ENCODE data around the gene COL11A2.
A peak's percentile ranks its signal among the peaks of the same experiment; 100 is the strongest.

The COL11A2 gene

DNA sequence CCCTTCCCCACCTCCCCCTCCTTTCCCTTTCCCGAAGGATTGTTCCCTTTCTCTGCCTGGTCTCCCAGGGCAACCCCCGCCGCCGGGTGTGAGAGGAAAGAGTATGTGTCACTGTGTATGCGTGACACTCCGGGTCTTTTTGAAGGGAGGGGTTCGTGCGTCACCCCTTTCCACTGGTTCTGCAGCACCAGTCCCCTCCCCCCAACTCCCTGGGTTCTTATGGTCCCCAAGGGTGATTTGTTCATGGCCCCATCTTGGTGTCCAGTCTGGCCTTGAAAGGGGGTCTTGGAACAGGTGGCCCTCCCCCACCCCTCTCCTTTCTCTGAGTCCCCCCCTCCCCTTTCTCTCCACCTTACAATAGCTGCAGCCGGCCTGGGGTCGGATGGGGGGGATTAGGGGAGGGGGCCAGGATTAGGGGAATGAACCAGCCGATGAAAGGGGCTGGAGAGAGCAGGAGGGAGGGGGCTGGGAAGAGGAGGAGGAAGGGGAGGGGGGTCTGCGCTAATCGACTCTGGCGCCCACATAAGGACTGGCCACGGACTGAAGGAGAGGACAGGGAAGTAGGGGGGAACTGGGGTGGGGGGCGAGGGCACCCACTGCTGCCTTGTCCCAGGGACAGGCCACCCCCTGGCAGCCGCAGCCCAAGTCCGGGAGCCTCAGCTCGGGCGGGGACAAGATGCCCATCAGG lies 14.7 kb upstream of the COL11A2 start:
- DNase-seq (ENCODE audit: low read depth in 2 of 2) = no peak

DNA sequence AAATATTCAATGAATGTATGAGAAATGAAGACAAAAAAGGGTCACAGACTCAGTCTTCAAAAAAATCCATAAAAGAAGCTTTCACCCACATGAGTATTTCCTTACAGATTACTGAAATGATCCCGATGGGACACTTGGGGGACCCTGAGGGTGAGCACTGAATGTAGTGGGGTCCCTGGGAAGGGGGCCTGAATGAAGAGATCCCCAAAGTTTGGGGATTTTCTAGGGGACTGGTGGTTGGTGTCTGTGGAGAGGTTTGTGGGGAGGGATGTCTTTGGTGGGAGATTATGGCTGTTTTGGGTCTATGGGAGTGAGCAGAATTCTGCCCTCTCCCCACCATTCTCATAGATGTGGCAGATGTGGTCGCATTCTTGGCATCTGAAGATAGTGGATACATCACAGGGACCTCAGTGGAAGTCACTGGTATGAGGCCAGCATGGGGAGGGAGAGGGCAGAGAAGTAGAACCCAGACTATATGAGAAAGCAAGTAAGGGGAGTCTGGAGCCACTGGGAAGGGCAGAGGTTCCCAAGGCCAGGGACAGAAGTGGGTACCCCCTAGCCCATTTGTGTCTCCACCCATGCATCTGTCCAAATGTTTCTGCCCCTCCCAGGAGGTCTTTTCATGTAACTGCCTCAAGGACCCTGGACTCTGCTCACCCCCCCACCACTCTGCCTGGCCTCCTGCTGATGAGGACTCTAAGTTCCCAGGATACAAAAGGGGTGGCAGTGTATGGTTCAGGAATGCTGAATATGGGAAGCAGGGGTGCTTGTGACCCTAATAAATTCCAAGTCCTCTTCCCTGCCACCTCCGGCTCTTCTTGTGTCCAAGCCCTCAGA lies 14.0 kb upstream of the COL11A2 start:
- DNase-seq (ENCODE audit: low read depth in 2 of 2) = no peak

DNA sequence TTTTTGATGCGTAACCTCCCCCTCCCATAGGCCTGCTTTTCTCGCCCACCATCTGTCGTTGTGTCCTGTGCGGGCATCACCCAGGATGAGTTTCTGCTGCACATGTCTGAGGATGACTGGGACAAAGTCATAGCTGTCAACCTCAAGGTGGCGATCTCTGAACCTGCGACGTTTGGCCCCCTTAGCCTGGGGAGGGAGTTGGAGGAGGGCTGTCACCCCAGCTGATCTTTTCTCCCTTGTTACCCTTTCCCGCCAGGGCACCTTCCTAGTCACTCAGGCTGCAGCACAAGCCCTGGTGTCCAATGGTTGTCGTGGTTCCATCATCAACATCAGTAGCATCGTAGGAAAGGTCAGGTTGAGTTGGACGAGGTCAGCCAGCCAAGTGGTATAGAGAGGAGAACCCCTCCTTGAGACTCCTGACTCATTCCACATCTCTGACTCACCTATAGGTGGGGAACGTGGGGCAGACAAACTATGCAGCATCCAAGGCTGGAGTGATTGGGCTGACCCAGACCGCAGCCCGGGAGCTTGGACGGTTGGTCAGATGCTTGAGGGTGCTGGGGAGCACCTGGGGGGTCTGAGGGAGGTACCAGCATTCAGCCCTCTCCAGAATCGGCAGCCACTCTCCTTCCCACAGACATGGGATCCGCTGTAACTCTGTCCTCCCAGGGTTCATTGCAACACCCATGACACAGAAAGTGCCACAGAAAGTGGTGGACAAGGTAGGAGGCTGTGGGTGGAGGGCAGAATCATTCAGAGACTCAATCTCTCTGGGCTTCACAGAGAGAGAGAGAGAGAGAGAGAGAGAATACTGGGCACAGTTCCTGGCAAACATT lies 13.1 kb upstream of the COL11A2 start:
- no peak for DNase-seq (ENCODE audit: low read depth in 2 of 2)

DNA sequence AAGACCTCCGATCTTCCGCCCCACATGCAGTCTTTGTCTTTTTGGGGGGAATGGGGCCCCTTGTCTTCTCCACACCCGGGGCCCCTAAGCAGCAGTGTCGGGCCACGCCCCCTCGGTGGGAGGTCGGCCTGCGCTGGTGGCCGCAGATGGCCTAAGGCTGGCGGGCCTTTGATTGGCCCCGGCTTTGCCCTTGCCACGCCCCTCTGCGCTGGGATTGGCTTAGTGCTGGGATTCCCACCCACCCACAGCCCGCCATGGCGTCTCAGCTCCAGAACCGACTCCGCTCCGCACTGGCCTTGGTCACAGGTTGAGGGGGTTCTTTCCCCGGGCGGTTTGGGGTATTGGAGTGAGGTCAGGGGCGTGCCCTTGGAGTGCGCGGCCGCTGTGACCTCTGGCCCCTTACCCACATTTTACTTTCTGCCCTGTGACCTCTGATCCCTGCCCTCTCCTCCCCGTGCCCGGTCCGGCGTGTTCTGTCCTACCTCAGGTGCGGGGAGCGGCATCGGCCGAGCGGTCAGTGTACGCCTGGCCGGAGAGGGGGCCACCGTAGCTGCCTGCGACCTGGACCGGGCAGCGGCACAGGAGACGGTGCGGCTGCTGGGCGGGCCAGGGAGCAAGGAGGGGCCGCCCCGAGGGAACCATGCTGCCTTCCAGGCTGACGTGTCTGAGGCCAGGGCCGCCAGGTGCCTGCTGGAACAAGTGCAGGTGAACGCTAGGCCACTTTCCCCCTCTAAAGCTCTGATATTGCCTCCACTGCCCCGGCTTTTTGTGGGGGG lies 12.3 kb upstream of the COL11A2 start, which contains the start of gene HSD17B8:
Gene HSD17B8 (plus strand): TSS at position 241 of the 776 bp plus-strand sequence. CDS start 14 bp downstream, at position 255.
- DNase-seq (ENCODE audit: low read depth in 2 of 2) = peak; percentile 68 to 71

DNA sequence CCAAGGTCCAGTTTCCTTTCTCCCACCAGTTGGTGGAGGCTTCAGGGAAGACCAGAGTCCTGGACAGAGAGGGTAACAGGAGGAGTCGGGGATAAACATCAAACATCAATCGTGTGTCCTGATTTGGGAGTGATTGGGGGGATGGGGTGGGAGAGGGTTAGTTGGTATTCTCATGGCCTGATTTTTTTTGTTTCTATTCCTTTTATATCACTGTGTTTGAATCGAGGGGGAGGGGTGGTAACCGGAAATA lies 11.8 kb upstream of the COL11A2 start:
- no peak for DNase-seq (ENCODE audit: low read depth in 2 of 2)

DNA sequence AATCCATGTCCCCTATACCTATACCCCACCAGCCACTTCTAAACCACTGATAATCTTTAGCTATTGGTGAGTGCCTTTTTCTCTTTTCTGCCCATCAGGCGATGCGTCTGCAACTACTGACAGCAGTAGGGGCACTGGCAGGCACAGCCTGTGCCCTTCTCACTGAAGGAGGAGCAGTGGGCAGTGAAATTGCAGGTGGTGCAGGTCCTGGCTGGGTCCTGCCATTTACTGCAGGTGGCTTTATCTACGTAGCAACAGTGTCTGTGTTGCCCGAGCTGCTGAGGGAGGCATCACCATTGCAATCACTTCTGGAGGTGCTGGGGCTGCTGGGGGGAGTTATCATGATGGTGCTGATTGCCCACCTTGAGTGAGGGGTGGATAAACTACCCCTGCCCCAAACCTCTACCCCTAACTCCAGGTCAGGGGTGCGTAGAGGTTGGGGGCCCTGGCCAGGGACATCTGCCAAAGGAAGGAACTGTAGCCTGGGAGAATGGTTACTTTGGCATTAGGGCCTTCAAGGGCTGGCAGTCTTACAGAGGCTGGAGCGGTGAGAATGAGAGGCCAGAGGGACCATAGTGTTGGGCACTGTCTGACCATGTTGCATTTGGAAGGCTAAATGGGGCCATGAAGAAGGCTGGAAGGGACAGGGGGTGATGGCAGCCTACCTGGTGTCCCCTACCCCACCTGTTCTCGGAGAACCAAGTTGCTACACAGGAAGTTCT lies 11.3 kb upstream of the COL11A2 start:
- no peak for DNase-seq (ENCODE audit: low read depth in 2 of 2)

DNA sequence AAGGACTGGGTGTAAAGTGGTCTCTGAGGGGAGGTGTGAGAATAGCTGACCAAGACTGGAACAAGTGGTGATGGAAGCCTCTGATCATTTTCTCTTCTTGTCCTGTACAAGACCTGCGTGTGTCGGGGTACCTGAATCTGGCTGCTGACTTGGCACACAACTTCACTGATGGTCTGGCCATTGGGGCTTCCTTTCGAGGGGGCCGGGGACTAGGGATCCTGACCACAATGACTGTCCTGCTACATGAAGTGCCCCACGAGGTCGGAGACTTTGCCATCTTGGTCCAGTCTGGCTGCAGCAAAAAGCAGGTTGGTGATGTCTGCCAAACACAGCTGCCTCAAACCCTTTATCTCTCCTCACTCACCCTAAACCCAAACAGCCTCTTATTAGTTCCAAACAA lies 10.5 kb upstream of the COL11A2 start:
- no peak for DNase-seq (ENCODE audit: low read depth in 2 of 2)

DNA sequence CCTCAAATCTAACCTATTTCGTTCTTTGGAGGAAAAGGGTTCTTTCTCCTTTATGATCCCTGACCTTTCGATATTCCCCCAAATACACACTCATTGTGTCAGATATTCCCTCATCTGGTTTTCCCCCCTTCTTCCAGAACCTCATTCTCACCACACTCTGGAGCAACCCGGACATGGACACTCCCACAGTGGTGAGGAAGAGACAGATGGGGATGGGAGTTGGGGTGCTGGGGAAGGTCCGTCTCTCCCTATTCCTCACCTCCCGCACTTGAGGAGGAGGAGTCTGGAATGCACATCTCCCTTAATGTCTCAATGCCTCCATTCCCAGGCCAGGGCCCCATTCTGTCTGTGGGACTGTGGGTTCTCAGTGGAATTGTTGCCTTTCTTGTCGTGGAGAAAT lies 9.7 kb upstream of the COL11A2 start:
- no peak for DNase-seq (ENCODE audit: low read depth in 2 of 2)

DNA sequence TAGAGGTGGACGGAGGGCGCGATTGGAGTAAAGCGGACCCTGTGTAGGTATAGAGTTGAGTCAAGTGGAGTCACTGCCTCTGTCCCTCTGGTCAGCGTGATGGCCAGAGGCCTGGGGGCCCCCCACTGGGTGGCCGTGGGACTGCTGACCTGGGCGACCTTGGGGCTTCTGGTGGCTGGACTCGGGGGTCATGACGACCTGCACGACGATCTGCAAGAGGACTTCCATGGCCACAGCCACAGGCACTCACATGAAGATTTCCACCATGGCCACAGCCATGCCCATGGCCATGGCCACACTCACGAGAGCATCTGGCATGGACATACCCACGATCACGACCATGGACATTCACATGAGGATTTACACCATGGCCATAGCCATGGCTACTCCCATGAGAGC lies 8.9 kb upstream of the COL11A2 start:
- no peak for DNase-seq (ENCODE audit: low read depth in 2 of 2)

DNA sequence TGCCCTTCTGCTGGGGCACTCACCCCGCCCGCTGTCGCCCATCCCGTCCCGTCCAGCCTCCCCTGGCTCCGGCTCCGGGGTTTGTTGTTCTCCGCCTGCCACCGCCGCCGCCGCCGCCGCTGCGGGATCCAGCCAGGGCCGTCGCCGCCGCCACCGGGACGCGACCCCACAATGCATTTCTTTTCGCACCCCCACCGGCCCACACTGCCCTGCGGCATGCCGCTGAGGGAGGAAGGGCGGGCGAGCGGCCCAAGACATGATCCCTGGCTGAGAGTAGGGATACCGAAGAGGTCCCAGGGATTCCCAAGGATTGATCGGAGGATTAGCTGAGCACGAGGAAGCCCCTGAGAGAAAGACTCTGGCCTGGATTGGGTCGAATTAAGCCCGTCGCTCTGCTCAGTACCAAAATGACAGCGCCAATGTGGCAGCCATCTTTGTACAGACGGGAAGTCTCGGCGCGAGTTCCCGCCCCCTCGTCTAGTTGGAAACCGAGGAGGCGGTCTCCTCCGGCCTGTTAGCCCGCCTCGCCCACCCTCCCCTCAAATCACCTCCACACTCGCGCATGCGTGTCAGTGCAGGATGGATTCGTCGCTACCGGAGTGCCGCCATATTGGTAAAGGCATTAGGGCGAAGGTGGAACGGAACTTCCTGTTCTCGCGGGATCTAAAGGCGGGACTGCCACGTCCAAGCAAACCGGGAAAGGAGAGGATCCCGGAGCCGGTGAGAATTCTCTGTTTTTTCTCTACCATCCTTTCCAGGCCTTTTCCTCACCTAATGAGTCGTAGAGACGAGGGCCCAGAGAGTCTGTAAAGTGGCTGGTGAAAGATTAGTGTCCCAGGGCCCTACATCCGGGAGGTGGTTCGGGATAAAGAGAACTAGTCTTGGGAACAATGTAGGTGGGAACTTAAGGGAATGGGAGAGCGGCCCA lies 8.2 kb upstream of the COL11A2 start, which contains the start of the genes RXRB and SLC39A7:
Gene RXRB (minus strand): TSS at position 447 of the 928 bp plus-strand sequence. CDS start 189 bp downstream, at position 258.
Gene SLC39A7 (plus strand): TSS at position 649 of the 928 bp plus-strand sequence. CDS start 379 bp downstream, outside the sequence.
- DNase-seq (ENCODE audit: low read depth in 2 of 2) = peak; percentile 99

DNA sequence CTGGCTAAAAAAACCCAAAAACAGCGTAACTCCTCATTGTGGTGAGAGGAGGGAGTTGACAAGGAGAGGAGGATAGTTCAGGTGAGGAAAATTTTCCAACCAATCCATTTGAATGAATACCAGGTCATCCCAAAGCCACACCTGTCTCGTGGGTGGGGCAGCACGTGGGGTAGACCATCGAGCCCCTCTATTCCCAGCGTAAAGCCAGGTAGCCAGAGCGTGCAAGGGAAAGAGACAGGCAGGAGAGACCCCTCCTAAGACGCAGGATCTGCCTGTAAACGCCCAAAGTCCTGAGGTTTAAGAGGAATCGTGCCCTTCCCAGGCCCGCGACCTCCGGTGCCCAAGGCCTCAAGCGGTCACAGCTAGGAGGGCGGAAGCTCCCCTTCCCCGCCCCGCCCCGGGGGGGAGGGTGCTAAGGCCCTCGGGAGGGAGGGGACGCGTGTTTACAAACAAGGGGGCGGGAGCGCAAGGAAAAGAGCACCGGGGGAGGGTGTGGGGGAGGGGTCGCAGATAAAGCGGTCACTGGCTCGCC lies 7.5 kb upstream of the COL11A2 start:
- DNase-seq (ENCODE audit: low read depth in 2 of 2) = no peak

DNA sequence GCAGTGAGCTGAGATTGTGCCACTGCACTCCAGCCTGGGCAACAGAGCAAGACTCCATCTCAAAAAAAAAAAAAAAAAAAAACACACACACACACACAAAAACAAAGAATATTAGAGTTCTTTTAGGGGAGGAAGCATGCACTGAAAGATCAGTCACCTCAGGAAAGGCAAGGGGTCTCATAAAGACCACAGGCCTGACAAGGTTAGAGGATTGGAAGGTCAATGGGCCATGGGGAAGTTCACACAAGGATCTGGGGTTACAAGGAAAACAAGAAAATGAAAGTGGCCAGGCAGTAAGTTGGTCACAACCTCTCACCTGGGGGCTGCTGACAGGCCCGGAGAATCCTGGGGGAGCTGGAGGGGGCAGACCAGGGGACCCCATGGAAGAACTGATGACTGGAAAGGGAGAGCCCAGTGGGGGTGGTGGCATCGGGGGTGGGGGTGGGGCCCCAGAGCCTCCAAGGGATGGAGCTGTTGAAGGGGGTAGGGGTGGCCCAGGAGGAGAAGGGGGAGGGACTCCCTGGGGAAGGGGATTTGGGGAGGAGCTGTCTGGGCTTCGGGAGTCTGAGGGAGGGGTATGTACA lies 6.7 kb upstream of the COL11A2 start:
- DNase-seq (ENCODE audit: low read depth in 2 of 2) = no peak

DNA sequence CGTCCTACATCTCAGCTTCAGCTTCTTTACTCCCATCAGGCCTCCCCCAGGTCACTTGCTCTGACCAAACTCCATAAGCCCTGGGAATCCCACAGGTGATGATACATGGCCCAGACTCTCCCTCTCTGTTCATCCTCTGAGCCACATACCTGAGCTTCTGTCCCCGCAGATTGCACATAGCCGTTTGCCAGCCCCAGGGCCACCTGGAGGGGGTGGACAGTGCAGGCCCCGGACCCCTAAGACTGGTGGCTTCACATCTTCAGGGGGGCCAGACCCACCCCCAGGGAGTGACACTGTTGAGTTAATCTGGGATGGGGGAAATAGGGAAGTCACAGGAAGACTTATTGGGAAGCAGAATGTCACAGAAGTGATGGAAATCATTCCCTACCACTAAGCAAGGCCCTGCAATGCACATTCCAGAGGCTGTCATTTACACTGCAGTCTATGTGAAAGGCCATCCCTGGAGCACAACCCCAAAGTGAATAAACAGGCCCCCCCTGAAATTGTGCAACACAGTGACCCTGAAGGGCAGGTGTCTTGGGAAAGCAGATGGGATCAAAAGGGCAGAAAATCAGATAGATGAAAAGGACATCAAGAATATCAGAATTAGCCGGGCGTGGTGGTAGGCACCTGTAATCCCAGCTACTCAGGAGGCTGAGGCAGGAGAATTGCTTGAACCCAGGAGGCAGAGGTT lies 6.0 kb upstream of the COL11A2 start:
- no peak for DNase-seq (ENCODE audit: low read depth in 2 of 2)

DNA sequence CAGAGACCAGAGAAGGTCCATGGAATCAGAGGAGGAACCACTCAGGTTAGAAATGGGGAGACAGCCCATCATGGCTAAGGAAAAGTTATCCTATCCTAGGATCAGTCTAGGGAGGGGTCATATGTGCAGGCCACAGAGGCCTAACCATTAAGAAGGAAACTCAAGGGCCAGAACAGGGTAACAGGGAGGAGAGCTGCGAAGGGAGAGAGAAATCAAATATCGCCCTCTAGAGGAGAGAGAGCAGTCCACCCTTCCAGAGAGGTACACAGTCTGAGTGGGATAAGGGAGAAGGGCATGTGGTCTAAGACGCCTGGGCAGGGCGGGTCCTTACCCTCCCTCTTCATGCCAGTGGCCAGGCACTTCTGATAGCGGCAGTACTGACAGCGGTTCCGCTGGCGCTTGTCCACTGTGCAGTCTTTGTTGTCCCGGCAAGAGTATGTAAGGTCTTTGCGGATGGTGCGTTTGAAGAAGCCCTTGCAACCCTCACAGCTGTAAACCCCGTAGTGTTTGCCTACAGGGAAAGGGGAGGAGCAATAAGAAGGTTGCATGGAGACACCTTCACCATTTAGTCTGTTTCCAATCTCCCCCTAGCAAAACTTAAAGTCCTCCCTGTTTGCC lies 5.3 kb upstream of the COL11A2 start:
- DNase-seq (ENCODE audit: low read depth in 2 of 2) = no peak

DNA sequence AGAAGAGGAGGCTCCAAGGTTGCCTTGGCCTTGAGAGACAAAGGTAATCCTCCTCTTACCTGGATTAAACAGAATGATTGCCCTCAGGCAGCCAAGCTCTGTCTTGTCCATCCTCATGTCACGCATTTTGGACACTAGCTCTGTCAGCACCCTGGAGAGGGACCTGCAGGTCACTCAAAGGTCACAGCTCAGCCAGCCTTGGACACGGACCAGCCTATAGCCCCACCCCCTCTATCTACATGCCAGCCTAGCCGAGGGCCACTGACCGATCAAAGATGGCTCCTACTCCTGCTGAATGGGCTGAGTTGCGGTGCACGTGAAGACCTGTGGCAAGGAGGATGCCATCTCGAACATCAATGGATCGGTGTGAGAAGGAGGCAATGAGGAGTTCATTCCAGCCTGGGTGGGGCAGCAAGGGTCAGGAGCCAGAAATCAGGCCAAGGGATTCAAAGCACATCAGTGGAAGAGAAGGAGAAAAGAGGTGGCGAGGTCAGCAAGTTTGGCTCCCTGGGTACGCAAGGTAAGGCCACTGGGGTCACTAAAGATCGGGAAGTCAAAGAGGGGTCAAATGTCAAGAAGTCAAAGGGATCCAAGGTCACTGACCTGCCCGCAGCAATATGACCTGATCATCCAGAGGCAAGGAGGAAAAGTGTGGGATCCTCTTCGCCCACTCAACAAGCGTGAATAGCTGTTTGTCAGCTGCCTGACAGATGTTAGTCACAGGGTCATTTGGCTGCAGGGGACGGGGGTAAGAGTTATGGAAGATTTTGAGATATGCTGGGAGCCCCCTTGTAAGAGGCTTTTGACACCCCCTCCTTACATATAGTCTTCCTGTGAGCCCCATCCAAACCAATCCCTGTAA lies 3.3 kb upstream of the COL11A2 start:
- DNase-seq (ENCODE audit: low read depth in 2 of 2) = no peak

DNA sequence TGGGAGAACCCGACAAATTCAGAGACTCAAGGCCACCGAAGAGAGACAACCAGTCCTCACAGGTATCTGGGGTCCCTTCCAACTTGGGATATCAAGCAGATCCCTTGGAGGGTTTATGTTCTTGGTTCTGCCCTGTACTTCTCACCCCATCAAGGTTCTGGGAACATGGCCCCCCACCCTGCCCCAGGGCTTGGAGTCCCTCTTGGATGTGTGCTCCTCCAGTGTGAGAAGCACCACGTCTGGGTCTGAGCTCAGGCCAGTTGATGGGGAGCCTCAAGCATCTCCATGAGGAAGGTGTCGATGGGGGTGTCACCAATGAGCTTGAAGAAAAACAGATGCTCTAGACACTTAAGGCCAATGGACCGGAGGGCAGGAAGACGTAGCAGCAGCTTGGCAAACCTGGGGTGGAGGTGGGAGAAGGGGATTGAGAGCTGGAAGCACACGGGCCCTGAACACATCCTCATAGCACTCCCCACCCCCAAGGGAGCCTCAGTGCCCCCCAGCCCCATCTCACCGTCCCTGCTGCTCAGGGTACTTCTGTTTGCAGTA lies 2.2 kb upstream of the COL11A2 start:
- no peak for DNase-seq (ENCODE audit: low read depth in 2 of 2)

DNA sequence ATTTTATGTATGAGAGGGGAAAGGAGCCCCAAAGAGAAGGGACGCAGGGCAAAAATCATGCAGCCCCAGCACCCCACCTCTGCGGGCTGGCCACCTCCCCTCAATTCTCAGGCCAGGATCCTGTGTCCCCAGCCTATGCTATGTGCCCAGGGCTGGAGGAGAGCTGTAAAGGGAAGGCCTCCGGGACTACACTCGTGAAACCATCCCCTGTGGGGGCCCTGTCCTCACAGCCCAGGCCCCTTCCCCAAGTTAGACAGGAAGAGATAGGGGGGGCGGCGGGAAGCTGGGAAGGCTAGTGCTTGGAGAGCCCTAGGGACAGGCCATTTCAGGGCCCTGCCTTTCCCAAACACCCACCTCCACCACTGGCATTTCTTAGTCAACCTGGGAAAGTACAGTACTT lies 1.4 kb upstream of the COL11A2 start:
- DNase-seq (ENCODE audit: low read depth in 2 of 2) = no peak
